NCI-H82 treated with DMSO at 0.1 percent for 48 hours (cell line): Measurements from ENCODE around the gene TUBB.
"Not testable (repeated sequence)": the region's sequence is repeated elsewhere in the genome, so short reads cannot be mapped to it uniquely, and the experiment has no call there.

Experiments
- DNase-seq: peaks from one replicate; lab custom pipeline; 2025; ENCODE audit not compliant: unreplicated experiment; lab: John Stamatoyannopoulos, UW

The TUBB gene

DNA sequence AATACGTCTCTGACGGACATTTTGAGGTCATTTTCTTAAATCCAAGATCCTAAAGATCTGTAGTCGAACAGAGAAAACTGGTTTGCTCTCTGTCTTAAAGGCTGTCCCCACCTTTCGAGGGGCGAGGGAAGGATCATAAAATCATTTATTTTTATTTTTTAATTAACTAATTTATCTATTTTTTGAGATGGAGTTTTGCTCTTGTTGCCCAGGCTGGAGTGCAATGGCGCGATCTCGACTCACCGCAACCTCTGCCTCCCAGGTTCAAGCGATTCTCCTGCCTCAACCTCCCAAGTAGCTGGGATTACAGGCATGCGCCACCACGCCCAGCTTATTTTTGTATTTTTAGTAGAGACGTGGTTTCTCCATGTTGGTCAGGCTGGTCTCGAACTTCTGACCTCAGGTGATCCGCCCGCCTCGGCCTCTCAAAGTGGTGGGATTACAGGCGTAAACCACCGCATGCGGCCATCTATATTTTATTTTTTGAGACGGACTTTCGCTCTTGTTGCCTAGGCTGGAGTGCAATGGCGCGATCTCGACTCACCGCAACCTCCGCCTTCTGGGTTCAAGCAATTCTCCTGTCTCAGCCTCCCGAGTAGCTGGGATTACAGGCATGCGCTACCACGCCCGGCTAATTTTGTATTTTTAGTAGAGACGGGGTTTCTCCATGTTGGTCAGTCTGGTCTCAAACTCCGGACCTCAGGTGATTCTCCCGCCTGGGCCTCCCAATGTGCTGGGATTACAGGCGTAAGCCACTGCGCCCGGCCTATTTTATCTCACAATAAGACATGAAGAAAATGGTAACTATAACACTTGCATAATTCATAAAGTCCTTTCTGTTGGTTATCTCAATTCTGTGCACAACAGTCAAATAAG, 2.1 kb upstream of the TUBB start:
- not testable (repeated sequence) for DNase-seq

DNA sequence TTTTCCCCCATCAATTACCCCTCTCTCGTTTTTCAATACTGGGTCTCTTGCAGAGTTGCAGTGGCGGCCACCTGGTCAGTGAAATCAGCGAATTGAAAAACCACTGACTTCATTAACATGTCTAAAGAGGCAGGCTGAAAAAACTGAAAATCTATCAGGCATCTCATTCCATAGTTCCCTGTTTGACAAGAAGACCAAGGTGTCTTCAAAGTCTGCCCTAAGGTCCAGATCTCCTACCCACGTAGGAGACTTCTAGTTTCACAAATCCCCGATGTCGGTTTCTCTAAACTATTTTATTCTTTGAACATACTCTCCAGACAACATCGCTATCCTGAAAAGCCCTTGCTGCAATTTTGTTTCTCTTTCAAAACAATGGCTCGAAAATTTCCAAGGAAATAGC, 796 bp upstream of the TUBB start:
- no peak for DNase-seq

- DNase-seq = peak; percentile 51
Observed at GRCh38 chr6:30720738-30721197, 616 bp downstream of the TUBB start.

DNA sequence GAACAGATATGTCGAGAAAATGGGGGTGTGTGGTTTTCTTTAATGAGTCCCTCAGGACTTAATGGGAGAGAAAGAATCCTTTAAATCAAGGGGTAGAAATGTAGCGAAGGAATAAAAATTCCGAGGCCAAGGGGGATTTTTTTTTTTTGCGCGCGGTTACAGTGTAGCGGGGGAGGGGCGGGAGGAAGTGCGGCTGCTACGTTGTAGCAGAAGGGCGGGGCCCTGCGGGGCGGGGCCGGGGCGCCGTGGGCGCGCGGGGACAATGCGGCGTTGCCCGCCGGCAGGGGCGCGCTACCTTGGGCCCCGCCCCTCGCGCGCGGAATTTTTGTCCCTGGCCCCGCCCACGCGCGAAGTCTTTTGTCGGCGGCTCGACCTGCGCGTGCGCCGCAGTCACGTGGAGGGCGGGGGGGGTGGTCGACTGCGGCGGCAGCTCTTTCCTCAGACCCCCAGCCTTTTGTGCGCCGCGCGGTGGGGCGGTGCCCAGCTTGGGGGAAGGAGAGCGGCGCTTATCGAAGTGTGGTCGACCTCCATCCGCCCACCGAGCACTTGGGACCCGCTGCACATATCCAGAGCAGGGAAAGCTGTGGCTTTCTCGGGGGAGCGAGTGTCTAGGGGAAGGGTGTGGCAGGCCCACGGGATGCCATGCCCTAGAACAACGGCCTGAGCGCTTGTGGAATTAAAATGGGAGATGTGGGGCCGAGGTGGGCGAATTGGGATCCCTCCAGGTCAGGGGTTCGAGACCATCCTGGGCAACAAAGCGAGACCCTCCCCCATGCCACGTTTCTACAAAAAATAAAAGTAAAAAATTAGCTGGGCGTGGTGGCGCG, 1.3 kb downstream of the TUBB start:
- DNase-seq = peak; percentile 77

GRCh38 chr6:30722025-30722279, 1.8 kb downstream of the TUBB start:
- DNase-seq = not testable (repeated sequence)

DNA sequence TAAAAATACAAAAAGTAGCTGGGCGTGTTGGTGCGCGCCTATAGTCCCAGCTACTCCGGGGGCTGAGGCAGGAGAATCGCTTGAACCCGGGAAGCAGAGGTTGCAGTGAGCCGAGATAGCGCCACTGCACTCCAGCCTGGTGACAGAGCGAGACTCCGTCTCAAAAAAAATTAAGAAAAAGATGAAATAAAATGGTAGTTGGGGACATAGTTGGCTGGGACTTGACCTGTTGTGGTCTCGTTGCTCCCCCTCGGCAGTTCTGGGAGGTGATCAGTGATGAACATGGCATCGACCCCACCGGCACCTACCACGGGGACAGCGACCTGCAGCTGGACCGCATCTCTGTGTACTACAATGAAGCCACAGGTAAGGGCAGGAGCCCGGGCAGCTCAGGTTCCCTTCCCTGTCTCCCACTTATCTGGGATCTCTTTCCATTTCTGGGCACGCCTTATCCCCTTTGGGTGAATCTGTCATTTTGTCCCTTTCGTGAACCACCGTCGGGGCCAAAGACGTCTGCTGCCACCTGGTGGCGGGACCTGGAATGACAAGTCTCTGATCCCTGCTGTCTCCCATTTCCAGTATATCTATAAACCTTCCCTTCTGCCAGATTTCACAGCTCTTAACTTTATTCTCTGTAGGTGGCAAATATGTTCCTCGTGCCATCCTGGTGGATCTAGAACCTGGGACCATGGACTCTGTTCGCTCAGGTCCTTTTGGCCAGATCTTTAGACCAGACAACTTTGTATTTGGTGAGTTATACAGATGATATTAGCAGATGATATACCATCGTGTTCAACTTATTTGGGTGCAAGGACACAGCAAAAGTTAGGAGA, 2.3 kb downstream of the TUBB start:
- peak; percentile 58 for DNase-seq

- not testable (repeated sequence) for DNase-seq
Observed at GRCh38 chr6:30723159-30723842, 3.1 kb downstream of the TUBB start.

- DNase-seq = not testable (repeated sequence)
Observed at GRCh38 chr6:30723843-30724741, 3.9 kb downstream of the TUBB start.

- DNase-seq = no peak
Observed at GRCh38 chr6:30724906-30725667, 4.9 kb downstream of the TUBB start.

DNA sequence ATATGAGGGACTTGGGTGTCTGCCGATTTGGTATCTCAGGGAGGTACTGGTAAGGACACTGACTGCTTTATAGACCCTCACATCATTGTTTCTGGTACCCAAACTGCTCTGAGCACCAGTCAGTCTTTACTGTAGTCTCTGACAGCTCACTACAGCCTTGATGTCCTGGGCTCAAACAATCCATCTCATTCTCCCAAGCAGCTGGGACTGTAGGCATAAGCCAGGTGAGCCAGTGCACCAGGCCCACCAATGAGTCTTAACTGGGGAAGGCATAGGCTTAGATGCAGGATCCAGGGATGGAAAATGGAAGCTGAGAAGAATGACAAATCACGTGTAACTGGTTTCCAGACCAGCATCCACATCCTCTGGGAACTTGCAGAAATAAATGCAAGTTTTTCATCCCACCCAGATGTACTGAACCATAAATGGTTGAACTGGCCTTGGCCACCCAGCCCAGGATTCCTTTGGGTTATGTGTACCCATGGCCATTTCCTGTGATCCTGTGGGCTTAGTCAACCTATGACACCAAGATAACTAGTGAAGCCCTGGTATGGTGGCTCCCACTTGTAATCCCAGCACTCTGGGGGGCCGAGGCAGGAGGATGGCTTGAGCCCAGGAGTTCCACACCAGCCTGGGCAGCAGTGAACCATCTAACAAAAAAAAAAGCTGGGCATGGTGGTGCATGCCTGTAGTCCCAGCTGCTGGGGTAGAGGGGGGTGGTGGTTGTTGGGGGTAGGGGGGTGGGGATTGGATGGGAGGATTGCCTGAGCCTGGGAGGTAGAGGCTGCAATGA, 5.8 kb downstream of the TUBB start:
- DNase-seq = peak; percentile 39

DNA sequence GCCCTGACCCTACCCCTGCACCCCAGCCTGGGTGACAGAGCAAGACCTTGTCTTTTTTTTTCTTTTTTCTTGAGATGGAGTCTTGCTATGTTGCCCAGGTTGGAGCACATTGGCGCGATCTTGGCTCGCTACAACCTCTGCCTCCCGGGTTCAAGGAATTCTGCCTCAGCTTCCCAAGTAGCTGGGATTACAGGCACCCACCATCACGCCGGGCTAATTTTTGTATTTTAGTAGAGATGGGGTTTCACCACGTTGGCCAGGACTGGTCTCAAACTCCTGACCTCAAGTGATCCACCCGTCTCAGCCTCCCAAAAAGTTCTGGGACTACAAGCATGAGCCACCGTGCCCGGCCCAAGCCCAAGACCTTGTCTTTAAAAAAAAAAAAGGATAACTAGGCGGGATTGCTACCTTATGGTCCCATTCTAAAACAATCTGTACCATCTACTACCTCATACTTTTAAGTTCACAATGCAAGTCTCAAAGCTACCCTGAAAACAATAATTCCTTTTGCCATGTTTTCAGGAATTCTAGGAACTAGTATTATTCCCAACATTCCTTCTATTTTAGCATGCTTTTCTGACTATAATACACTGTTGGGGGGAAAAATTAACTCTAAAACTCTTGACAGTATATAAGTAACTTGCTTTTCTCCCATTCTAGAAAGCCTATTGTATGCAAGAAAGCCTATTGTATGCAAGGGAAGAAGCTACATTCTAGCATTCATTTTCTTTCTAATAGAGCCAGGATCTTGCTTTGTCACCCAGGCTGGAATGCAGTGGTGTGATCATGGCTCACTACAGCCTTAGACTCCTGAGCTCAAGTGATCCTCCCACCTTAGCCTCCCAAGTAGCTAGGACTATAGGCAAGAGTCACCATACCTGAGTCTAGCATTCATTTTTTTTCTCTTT, 6.6 kb downstream of the TUBB start:
- no peak for DNase-seq

DNA sequence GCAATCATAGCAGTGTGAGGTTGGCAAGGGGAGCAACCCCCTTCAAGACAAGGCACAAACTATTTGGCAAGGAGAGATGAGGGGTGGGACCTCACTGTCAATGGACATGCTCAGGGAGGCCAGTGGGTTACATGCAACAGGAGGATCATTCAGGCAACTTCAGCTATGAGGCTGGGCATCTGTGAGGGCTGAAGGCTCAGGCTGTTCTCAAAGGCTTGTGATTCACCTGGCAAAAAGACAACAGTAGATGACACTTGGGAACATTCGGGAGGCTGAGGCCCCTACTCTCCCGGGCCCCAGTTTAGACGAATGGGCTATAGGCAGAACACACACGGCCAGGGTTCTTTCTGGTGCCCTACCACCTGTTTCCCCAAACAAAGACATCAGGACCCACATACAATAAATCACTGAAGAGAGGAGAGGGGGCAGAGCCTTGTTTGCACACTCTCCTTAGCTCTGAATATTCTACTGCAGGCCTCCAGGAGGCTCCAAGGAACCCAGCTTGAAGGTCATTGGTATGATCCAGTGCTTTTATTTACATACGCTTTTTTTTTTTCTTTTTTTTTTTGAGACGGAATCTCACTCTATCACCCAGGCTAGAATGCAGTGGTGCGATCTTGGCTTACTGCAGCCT, 7.9 kb downstream of the TUBB start:
- DNase-seq = no peak

- DNase-seq = peak; percentile 76
Observed at GRCh38 chr6:30730601-30731435, 10.7 kb downstream of the TUBB start.

DNA sequence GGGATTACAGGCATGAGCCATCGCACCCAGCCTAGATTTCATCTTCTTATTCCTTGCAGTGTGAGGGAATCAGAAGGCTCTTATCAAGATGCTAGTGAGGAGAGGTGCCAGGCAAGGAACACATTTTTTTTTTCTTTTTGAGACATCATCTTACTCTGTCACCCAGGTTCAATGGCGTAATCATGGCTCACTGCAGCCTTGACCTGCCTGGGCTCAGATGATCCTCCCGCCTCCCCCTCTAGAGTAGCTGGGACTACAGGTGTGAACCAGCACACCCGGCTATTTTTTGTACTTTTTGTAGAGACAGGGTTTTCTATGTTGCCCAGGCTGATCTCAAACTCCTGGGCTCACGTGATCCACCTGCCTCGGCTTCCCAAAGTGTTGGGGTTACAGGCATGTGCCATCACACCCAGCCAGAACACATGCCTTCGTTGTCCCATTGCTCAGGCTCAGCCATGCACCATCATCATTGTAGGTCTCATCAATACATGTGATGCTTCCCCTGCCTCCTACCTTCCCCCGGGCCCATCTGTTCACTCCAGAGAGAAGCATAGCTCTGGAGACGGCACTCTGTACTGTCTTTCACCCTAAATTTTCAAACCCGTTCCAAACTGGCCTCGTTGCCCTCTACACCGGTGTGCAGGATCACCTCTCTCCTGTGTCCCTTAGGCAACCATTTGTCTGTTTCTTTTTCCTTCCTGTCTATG, 12.2 kb downstream of the TUBB start:
- no peak for DNase-seq

GRCh38 chr6:30735668-30736314, 15.6 kb downstream of the TUBB start:
- no peak for DNase-seq
